Naive thymus-derived CD4-positive, alpha-beta T cell (primary cell): ENCODE data around the gene R3HDM1. TPM values are rescaled to one million over a fixed set of nuclear protein-coding genes. Genes with fewer than 3 reads are reported as not detected.
A peak's percentile ranks its signal among the peaks of the same experiment; 100 is the strongest.

Experiments used
- microRNA-seq: library from miRNA; unstranded; fragments of <30 nt; microRNA quantifications from one replicate; pipeline ENCODE4 v1.2.0, GENCODE V29; 2022; ENCODE audit warnings: borderline microRNAs expressed
- polyA plus RNA-seq, 2 donors: library from polyadenylated mRNA; unstranded; fragments of 300-500 nt; fragmentation: Illumina TruSeq; gene quantifications; one replicate each; pipeline ENCODE4 v1.2.3, GENCODE V29; 2021
- total RNA-seq, 6 experiments: library from RNA in 5 of 6; stranded (reverse) in 5 of 6; gene quantifications; 1 replicate in 5 of 6; 2 replicates in 1 of 6; pipeline ENCODE4 v1.2.3 and lab custom pipeline; 2021 to 2026

The R3HDM1 gene
- total and polyA plus RNA-seq, 7 experiments from 2014 or later: 21.0 to 58.2 (median 44.3) TPM

Small RNA genes within 50 kb of the gene (microRNA-seq; reads per million reads assigned to microRNA genes)
- gene MIR128-1: 25.4 reads per million, percentile 35 among the genes with 10 or more reads in this experiment

Other genes with a start within 250 kb of the R3HDM1 start
- gene ZRANB3, start 266 bp upstream of the R3HDM1 start, total RNA-seq: 1 to 10 TPM; 4.8 to 7.3 (median 5.6) TPM
- gene ZRANB3, start 266 bp upstream of the R3HDM1 start, polyA plus RNA-seq: 1 to 10 TPM; 4.7 to 7.4 TPM
- gene UBXN4, start 210.4 kb downstream of the R3HDM1 start, total RNA-seq: 100 to 1,000 TPM; 115 to 158 (median 145) TPM
- 100 to 1,000 TPM in 1 of 2 donors, 10 to 100 TPM in 1; 83.7 to 103 TPM for gene UBXN4, start 210.4 kb downstream of the R3HDM1 start, polyA plus RNA-seq